Pancreas (tissue), 10 donors: ENCODE data around the gene RAB3C. TPM values are rescaled to one million over a fixed set of nuclear protein-coding genes. Genes with fewer than 3 reads are reported as not detected.

Source experiments
- ATAC-seq, 4 donors: fragments of 200-7000 bp; cut with Tn5 transposase; one replicate each; pipeline versions ENCODE4 v1.8.0 to v1.9.1; 2020; ENCODE audit warnings: mild to moderate bottlenecking in 4 of 4, moderate library complexity in 4 of 4
- DNase-seq, 6 donors: peaks; one replicate each; pipeline ENCODE4 v3.0.0-alpha.2; 2020
- FAIRE-seq: peaks from 2 replicates; lab custom pipeline; 2012; peaks lifted over from hg19 to GRCh38; lab: Jason Lieb, UNC
- H3K27ac ChIP-seq, 4 donors: fragments of 200-600 bp; sonication (generic); 1 replicate in 3 of 4; 2 replicates in 1 of 4; pipeline versions ENCODE4 v1.5.0 to v1.8.0; 2020
- H3K27me3 ChIP-seq, 4 donors: fragments of 200-600 bp; one replicate each; pipeline ENCODE4 v1.8.0; 2021
- H3K36me3 ChIP-seq, 3 donors: fragments of 200-600 bp; sonication (generic) in 1 of 3; one replicate each; pipeline versions ENCODE4 v1.5.0 to v1.8.0; 2020 to 2021
- H3K4me1 ChIP-seq, 3 donors: fragments of 200-600 bp; one replicate each; pipeline ENCODE4 v1.8.0; 2021
- H3K4me3 ChIP-seq, 4 donors: fragments of 200-600 bp; sonication (generic) in 2 of 4; one replicate each; pipeline versions ENCODE4 v1.5.0 to v1.8.0; 2020 to 2021
- H3K9me3 ChIP-seq, 4 donors: fragments of 200-600 bp; one replicate each; pipeline ENCODE4 v1.8.0; 2021
- WGBS, 2 donors: extraction: QIAGEN DNeasy Blood & Tissue Kit; methylation state at CpG; one replicate each; pipeline ENCODE4 v1.1.7; 2013; 5-methylcytosine and 5-hydroxymethylcytosine counted together
- intact Hi-C, 3 donors: fragments of 100-400 bp; cut with DNase I; formaldehyde crosslinking; loops; one replicate each; pipeline versions ENCODE4 v1.11.1 to v1.14.2; 2022
- polyA plus RNA-seq, 2 donors: library from polyadenylated mRNA; stranded (reverse); fragments of 200-250 nt; gene quantifications; one replicate each; pipeline ENCODE4 v1.2.3, GENCODE V29; 2013
- total RNA-seq, 6 donors: library from RNA; stranded (reverse); fragmentation: NEBNext Ultra II Directional in 4 of 6; extraction: Animal tissue kit (Norgen Biotek cat#: 25700) in 4 of 6; gene quantifications; one replicate each; pipeline versions ENCODE4 v1.2.1 to v1.2.4, GENCODE V29; 2021 to 2023
- TF ChIP-seq, protein P1 (sequence below), 4 donors: fragments of 200-600 bp; sonication (generic) in 3 of 4; IDR thresholded peaks; one replicate each; pipeline versions ENCODE4 v1.5.0 to v1.8.0; 2021; ENCODE audit warnings: antibody characterized with exemption in 4 of 4
- donor health status: healthy with polysubstance abuse.
- donor health status: DM: no; HTN: no; CAD: no; lungs with moderate emphysema.
- donor health status: DM: no; HTN: no; CAD: no.
- donor health status: control.
- donor health status: control.
- donor health status: Bipolar disorder and iron deficiency.
- donor health status: DM: yes; HTN: yes; CAD: no.
- donor health status: DM: no; HTN: no; CAD: no.
- donor health status: DM: no; HTN: no; CAD: no.
- donor health status: DM: yes; HTN: yes; CAD: no.

RAB3C gene
- total and polyA plus RNA-seq, 8 donors: 1.7 to 9.0 (median 4.8) TPM

GRCh38 chr5:58736214-58736613, 153.3 kb downstream of the RAB3C start:
- no peaks in the 10 kb centered on the region for H3K27me3 ChIP-seq
- no peak overlapping the region for H3K4me3 ChIP-seq
- no peaks in the 10 kb centered on the region for H3K36me3 ChIP-seq
- H3K4me1 ChIP-seq: no peaks in the 10 kb centered on the region
- no peak overlapping the region for H3K27ac ChIP-seq
- no peaks in the 10 kb centered on the region for H3K9me3 ChIP-seq
- intact Hi-C loops: no loop called here
- TF ChIP-seq, protein P1, sequence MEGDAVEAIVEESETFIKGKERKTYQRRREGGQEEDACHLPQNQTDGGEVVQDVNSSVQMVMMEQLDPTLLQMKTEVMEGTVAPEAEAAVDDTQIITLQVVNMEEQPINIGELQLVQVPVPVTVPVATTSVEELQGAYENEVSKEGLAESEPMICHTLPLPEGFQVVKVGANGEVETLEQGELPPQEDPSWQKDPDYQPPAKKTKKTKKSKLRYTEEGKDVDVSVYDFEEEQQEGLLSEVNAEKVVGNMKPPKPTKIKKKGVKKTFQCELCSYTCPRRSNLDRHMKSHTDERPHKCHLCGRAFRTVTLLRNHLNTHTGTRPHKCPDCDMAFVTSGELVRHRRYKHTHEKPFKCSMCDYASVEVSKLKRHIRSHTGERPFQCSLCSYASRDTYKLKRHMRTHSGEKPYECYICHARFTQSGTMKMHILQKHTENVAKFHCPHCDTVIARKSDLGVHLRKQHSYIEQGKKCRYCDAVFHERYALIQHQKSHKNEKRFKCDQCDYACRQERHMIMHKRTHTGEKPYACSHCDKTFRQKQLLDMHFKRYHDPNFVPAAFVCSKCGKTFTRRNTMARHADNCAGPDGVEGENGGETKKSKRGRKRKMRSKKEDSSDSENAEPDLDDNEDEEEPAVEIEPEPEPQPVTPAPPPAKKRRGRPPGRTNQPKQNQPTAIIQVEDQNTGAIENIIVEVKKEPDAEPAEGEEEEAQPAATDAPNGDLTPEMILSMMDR (IDR thresholded peaks at IDR 0.05): no peak
- FAIRE-seq (no peak), DNase-seq (no peak), ATAC-seq (no peak)
- WGBS, 2 donors: 90 to 91% methylated on average over 5 of the region's 5 CpGs

GRCh38 chr5:58737671-58738070, 154.8 kb downstream of the RAB3C start:
- TF ChIP-seq, protein P1 (IDR thresholded peaks at IDR 0.05): no peak
- ATAC-seq (no peak), DNase-seq (no peak), FAIRE-seq (no peak)
- Histone ChIP-seq H3K9me3 (no peaks in the 10 kb centered on the region), H3K4me3 (no peak overlapping the region), H3K4me1 (no peaks in the 10 kb centered on the region), H3K36me3 (no peaks in the 10 kb centered on the region), H3K27me3 (no peaks in the 10 kb centered on the region), H3K27ac (no peak overlapping the region)
- intact Hi-C loops: no loop called here

DNA sequence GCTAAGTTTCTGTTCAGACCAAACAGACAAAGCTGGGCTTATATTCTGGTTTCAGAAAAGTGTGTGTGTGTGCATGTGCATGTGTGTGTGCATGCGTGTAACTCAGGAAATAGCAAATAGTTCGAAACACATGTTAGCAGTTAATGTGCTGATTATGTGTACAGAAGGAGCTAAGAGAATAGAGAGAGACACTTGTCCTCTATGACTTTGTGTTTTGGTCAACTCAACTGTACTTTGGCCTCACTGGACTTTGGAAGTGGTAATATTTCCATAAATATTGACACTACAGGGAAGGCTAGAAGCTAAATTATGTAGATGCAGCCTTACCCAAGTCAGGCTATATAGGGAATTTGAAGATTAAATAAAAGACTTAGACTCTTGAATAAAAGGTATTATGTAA, 155.5 kb downstream of the RAB3C start:
- TF ChIP-seq, protein P1 (IDR thresholded peaks at IDR 0.05): no peak
- ATAC-seq: peak in 3 of 4 donors; percentile 28 to 68 (median 63)
- Histone ChIP-seq H3K9me3 (no peaks in the 10 kb centered on the region), H3K36me3 (no peaks in the 10 kb centered on the region), H3K4me1 (no peaks in the 10 kb centered on the region), H3K4me3 (no peak overlapping the region), H3K27ac (no peak overlapping the region), H3K27me3 (no peaks in the 10 kb centered on the region)
- FAIRE-seq: no peak
- WGBS, 2 donors: 50 to 57% methylated on average over 2 of the region's 2 CpGs
- no peak for DNase-seq
- intact Hi-C loops: no loop called here

- Histone ChIP-seq H3K4me1 (no peaks in the 10 kb centered on the region), H3K27me3 (no peaks in the 10 kb centered on the region), H3K36me3 (no peaks in the 10 kb centered on the region), H3K9me3 (no peaks in the 10 kb centered on the region), H3K4me3 (no peak overlapping the region), H3K27ac (no peak overlapping the region)
- WGBS, 2 donors: 67 to 72% methylated on average over 2 of the region's 2 CpGs
- intact Hi-C loops: no loop called here
- FAIRE-seq (no peak), ATAC-seq (no peak), DNase-seq (no peak)
- TF ChIP-seq, protein P1 (IDR thresholded peaks at IDR 0.05): no peak
Observed at GRCh38 chr5:58739051-58739450, 156.2 kb downstream of the RAB3C start.

- ATAC-seq (no peak), FAIRE-seq (no peak), DNase-seq (no peak)
- intact Hi-C loops: no loop called here
- Histone ChIP-seq H3K27me3 (no peaks in the 10 kb centered on the region), H3K4me3 (no peak overlapping the region), H3K9me3 (no peaks in the 10 kb centered on the region), H3K27ac (no peak overlapping the region), H3K36me3 (no peaks in the 10 kb centered on the region), H3K4me1 (no peaks in the 10 kb centered on the region)
- WGBS, 2 donors: 90 to 95% methylated on average over 3 of the region's 3 CpGs
- TF ChIP-seq, protein P1 (IDR thresholded peaks at IDR 0.05): no peak
Observed at GRCh38 chr5:58740956-58741355, 158.1 kb downstream of the RAB3C start.
